CD14-positive monocyte (primary cell): ENCODE data around the gene TTC39B. TPM values are rescaled to one million over a fixed set of nuclear protein-coding genes. Genes with fewer than 3 reads are reported as not detected.

Source experiments
- DNase-seq, 3 donors: peaks; one replicate each; pipeline ENCODE4 v3.0.0-alpha.2; 2011 to 2022
- H2AFZ ChIP-seq: 2 replicates; pipeline ENCODE4 v1.6.0; 2012; ENCODE audit warnings: mild to moderate bottlenecking, low read depth, low read length, inconsistent platforms; ENCODE audit not compliant: insufficient read depth, poor library complexity, severe bottlenecking
- H3K27ac ChIP-seq, 2 donors: 1 replicate in 1 of 2; 2 replicates in 1 of 2; pipeline ENCODE4 v1.5.1; 2012 to 2013; ENCODE audit warnings: low read length in 2 of 2, control low read depth in 1 of 2, inconsistent platforms in 1 of 2, low read depth in 1 of 2, mild to moderate bottlenecking in 1 of 2
- H3K27me3 ChIP-seq, 2 donors: one replicate each; pipeline versions ENCODE4 v1.6.0 to v1.6.1; 2011 to 2013; ENCODE audit warnings: low read length in 2 of 2; ENCODE audit not compliant: control insufficient read depth in 2 of 2, insufficient read depth in 2 of 2
- H3K36me3 ChIP-seq, 2 donors: replicated peaks in 1 of 2; 1 replicate in 1 of 2; 2 replicates in 1 of 2; pipeline versions ENCODE4 v1.5.1 to v1.6.1; 2012 to 2013; ENCODE audit warnings: low read length in 2 of 2, control low read depth in 1 of 2, inconsistent platforms in 1 of 2, mild to moderate bottlenecking in 1 of 2; ENCODE audit not compliant: insufficient read depth in 2 of 2, control insufficient read depth in 1 of 2
- H3K4me1 ChIP-seq, 2 donors: 1 replicate in 1 of 2; 2 replicates in 1 of 2; pipeline versions ENCODE4 v1.5.1 to v1.6.1; 2012 to 2013; ENCODE audit warnings: low read length in 2 of 2, control low read depth in 1 of 2, inconsistent platforms in 1 of 2, mild to moderate bottlenecking in 1 of 2, moderate library complexity in 1 of 2; ENCODE audit not compliant: insufficient read depth in 2 of 2, control insufficient read depth in 1 of 2
- H3K4me2 ChIP-seq: replicated peaks from 2 replicates; pipeline ENCODE3; 2012; ENCODE audit warnings: low read length, moderate library complexity, mild to moderate bottlenecking; ENCODE audit not compliant: poor library complexity, severe bottlenecking; ENCODE audit errors: extremely low read depth
- H3K4me3 ChIP-seq, 3 experiments: fragments of 200-600 bp in 1 of 3; sonication (generic) in 1 of 3; replicated peaks in 1 of 3; 1 replicate in 2 of 3; 2 replicates in 1 of 3; pipeline ENCODE4 v1.5.1; 2011 to 2013; ENCODE audit warnings: low read length in 3 of 3, mild to moderate bottlenecking in 3 of 3, control low read depth in 2 of 3, low read depth in 2 of 3, inconsistent platforms in 1 of 3, moderate library complexity in 1 of 3
- H3K79me2 ChIP-seq: 2 replicates; pipeline ENCODE4 v1.6.0; 2012; ENCODE audit warnings: mild to moderate bottlenecking, control low read depth, inconsistent platforms, low read length, moderate library complexity; ENCODE audit not compliant: insufficient read depth
- H3K9ac ChIP-seq: 2 replicates; pipeline ENCODE4 v1.6.0; 2017; ENCODE audit warnings: low read length, mild to moderate bottlenecking; ENCODE audit not compliant: insufficient read depth, poor library complexity, severe bottlenecking
- H3K9me3 ChIP-seq, 2 donors: replicated peaks in 1 of 2; 1 replicate in 1 of 2; 2 replicates in 1 of 2; pipeline versions ENCODE4 v1.5.1 to v1.6.1; 2012 to 2013; ENCODE audit warnings: low read length in 2 of 2, control low read depth in 1 of 2; ENCODE audit not compliant: control insufficient read depth in 1 of 2, insufficient read depth in 1 of 2
- H4K20me1 ChIP-seq: 2 replicates; pipeline ENCODE4 v1.6.0; 2012; ENCODE audit warnings: mild to moderate bottlenecking, low read length, control low read depth, moderate library complexity; ENCODE audit not compliant: insufficient read depth
- H3K27ac Mint-ChIP-seq, 7 donors: one replicate each; pipeline ENCODE4 v1.8.0; 2020; ENCODE audit warnings: mild to moderate bottlenecking in 7 of 7, mixed read lengths in 7 of 7, moderate library complexity in 6 of 7, inconsistent platforms in 2 of 7
- H3K27me3 Mint-ChIP-seq, 3 donors: one replicate each; pipeline ENCODE4 v1.8.0; 2021 to 2022; ENCODE audit warnings: low read depth in 3 of 3, mild to moderate bottlenecking in 3 of 3, mixed read lengths in 3 of 3, moderate library complexity in 3 of 3, inconsistent platforms in 1 of 3
- H3K36me3 Mint-ChIP-seq, 2 donors: one replicate each; pipeline ENCODE4 v1.8.0; 2020; ENCODE audit warnings: mixed read lengths in 2 of 2, inconsistent platforms in 1 of 2, mild to moderate bottlenecking in 1 of 2
- H3K4me1 Mint-ChIP-seq: one replicate; pipeline ENCODE4 v1.8.0; 2020; ENCODE audit warnings: mild to moderate bottlenecking, mixed read lengths
- H3K4me3 Mint-ChIP-seq, 2 donors: one replicate each; pipeline ENCODE4 v1.8.0; 2020; ENCODE audit warnings: mild to moderate bottlenecking in 2 of 2, mixed read lengths in 2 of 2, moderate library complexity in 1 of 2
- H3K9me3 Mint-ChIP-seq, 7 donors: one replicate each; pipeline ENCODE4 v1.8.0; 2020 to 2022; ENCODE audit warnings: mixed read lengths in 7 of 7, mild to moderate bottlenecking in 6 of 7, moderate library complexity in 6 of 7, inconsistent platforms in 2 of 7
- WGBS: methylation state at CpG from one replicate; pipeline ENCODE4 v1.1.5; 2013; ENCODE audit warnings: missing lambda C conversion rate; ENCODE audit not compliant: insufficient coverage; 5-methylcytosine and 5-hydroxymethylcytosine counted together
- intact Hi-C, 2 donors: fragments of 100-400 bp; cut with micrococcal nuclease; formaldehyde crosslinking; loops; one replicate each; pipeline versions ENCODE4 v1.15.0 to v1.15.1; 2023
- polyA plus RNA-seq, 3 donors: library from polyadenylated mRNA; depleted of rRNA in 1 of 3; unstranded in 2 of 3; stranded (reverse) in 1 of 3; fragments of 300-500 nt in 2 of 3; fragments of >200 nt in 1 of 3; fragmentation: Illumina TruSeq in 2 of 3; gene quantifications; 1 replicate in 2 of 3; 2 replicates in 1 of 3; pipeline ENCODE4 v1.2.3, GENCODE V29; 2012 to 2021
- TF ChIP-seq, protein P1 (sequence below): fragments of 200-600 bp; IDR thresholded peaks from one replicate; pipeline ENCODE4 v1.8.0; 2022; ENCODE audit warnings: antibody characterized with exemption, mild to moderate bottlenecking

The TTC39B gene
- polyA plus RNA-seq, 3 donors: 0.87 to 5.3 (median 3.1) TPM

DNA sequence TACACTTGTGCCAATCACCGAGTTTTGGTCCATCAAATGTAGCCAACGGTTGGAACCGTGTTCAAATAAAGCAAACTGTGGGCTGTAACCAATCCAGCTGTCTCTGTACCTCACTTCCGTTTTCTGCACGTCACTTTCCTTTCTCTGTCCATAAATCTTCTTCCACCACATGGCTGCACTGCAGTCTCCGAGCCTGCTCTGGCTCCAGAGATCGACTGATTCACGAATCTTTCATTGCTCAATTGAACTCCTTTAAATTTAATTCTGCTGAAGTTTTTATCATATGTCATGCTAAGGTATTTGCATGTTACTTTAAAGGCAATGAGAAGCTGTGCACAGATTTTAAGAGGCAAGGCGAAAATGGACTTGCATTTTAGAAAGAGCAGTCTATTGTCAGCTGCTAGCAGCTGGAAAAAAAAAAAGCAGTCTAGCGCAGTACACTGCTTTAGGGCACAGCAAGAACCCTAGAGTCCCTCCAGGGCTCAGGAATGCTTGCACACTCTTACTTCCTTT lies 13.2 kb downstream of the TTC39B start:
- H3K9me3 Mint-ChIP-seq: peaks cover 2 to 17% (median 6%) of the 10 kb centered on the region in 7 donors
- peaks cover 11 to 21% of the 10 kb centered on the region in 2 donors for H3K4me1 ChIP-seq
- H3K4me3 Mint-ChIP-seq: peak overlapping the region; percentile 62 to 83
- H3K79me2 ChIP-seq: no peaks in the 10 kb centered on the region
- peak overlapping the region; percentile 50 for H3K4me2 ChIP-seq
- H3K27me3 Mint-ChIP-seq: peaks cover 0 to 3% (median 0%) of the 10 kb centered on the region in 3 donors
- H3K36me3 ChIP-seq: no peaks in the 10 kb centered on the region
- H3K9me3 ChIP-seq: no peaks in the 10 kb centered on the region
- H3K9ac ChIP-seq: no peak overlapping the region
- DNase-seq: peak in 2 of 3 donors; percentile 18 to 31
- no peak overlapping the region for H3K27ac ChIP-seq
- intact Hi-C loops: no loop called here
- H3K27ac Mint-ChIP-seq: peak overlapping the region in 2 of 7 donors; percentile 51 to 56
- WGBS: 28% methylated on average over 7 of the region's 10 CpGs
- TF ChIP-seq, protein P1, sequence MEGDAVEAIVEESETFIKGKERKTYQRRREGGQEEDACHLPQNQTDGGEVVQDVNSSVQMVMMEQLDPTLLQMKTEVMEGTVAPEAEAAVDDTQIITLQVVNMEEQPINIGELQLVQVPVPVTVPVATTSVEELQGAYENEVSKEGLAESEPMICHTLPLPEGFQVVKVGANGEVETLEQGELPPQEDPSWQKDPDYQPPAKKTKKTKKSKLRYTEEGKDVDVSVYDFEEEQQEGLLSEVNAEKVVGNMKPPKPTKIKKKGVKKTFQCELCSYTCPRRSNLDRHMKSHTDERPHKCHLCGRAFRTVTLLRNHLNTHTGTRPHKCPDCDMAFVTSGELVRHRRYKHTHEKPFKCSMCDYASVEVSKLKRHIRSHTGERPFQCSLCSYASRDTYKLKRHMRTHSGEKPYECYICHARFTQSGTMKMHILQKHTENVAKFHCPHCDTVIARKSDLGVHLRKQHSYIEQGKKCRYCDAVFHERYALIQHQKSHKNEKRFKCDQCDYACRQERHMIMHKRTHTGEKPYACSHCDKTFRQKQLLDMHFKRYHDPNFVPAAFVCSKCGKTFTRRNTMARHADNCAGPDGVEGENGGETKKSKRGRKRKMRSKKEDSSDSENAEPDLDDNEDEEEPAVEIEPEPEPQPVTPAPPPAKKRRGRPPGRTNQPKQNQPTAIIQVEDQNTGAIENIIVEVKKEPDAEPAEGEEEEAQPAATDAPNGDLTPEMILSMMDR: no peak
- H4K20me1 ChIP-seq: no peaks in the 10 kb centered on the region
- peak overlapping the region; percentile 55 for H2AFZ ChIP-seq
- H3K36me3 Mint-ChIP-seq: peaks cover 6 to 10% of the 10 kb centered on the region in 2 donors
- H3K27me3 ChIP-seq: no peaks in the 10 kb centered on the region
- peak overlapping the region in 1 of 3 experiments; percentile 40 for H3K4me3 ChIP-seq
- H3K4me1 Mint-ChIP-seq: peaks cover 29% of the 10 kb centered on the region

- intact Hi-C loops: no loop called here
- DNase-seq: no peak
- no peak overlapping the region for H3K4me2 ChIP-seq
- H3K36me3 ChIP-seq: no peaks in the 10 kb centered on the region
- no peaks in the 10 kb centered on the region for H4K20me1 ChIP-seq
- no peaks in the 10 kb centered on the region for H3K9me3 ChIP-seq
- H3K4me3 ChIP-seq: no peak overlapping the region
- Mint-ChIP-seq H3K4me3 (no peak overlapping the region), H3K9me3 (peaks cover 2 to 10% (median 4%) of the 10 kb centered on the region in 7 donors), H3K4me1 (peaks cover 28% of the 10 kb centered on the region), H3K36me3 (peaks cover 2 to 7% of the 10 kb centered on the region in 2 donors), H3K27me3 (peaks cover 0 to 1% (median 0%) of the 10 kb centered on the region in 3 donors), H3K27ac (peak overlapping the region in 2 of 7 donors; percentile 45 to 63)
- no peak overlapping the region for H3K9ac ChIP-seq
- H3K4me1 ChIP-seq: peaks cover 11 to 21% of the 10 kb centered on the region in 2 donors
- TF ChIP-seq, protein P1: no peak
- H2AFZ ChIP-seq: no peak overlapping the region
- no peak overlapping the region for H3K27ac ChIP-seq
- H3K27me3 ChIP-seq: no peaks in the 10 kb centered on the region
- no peaks in the 10 kb centered on the region for H3K79me2 ChIP-seq
These were observed 13.9 kb downstream of the TTC39B start for GRCh38 chr9:15293084-15293483.
